GM21515 (cell line): ENCODE data around the gene TMEM128.
A peak's percentile ranks its signal among the peaks of the same experiment; 100 is the strongest.

Source experiments
- ATAC-seq: cut with Tn5 transposase; IDR thresholded peaks from one replicate; pipeline ENCODE4 v1.9.1; 2021; ENCODE audit not compliant: unreplicated experiment

The TMEM128 gene, protein sequence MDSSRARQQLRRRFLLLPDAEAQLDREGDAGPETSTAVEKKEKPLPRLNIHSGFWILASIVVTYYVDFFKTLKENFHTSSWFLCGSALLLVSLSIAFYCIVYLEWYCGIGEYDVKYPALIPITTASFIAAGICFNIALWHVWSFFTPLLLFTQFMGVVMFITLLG

GRCh38 chr4:4248029-4248884, at the start of gene TMEM128:
TMEM128 (minus strand) TSS chr4:4248223; CDS start chr4:4248202, 21 bp downstream.
- peak; percentile 96 for ATAC-seq

DNA sequence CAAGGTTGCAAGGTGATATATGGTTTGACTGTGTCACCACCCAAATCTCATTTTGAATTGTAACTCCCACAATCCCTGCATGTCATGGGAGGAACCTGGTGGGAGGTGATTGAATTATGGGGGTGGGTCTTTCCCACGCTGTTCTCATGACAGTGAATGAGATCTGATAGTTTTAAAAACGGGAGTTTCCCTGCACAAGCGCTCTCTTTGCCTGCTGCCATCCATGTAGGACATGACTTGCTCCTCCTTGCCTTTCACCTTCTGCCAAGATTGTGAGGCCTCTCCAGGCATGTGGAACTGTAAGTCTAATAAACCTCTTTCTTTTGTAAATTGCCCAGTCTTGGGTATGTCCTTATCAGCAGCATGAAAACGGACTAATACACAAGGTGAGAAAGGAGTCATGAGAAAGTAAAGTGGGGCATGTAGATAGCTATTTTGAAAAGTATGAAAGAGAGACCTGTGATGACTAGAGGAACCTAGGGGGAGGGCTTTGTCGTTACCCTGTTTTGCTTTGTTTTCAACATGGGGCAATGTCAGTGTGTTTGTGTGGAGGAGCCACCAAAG, 48.3 kb upstream of the TMEM128 start:
- no peak for ATAC-seq

- no peak for ATAC-seq
Measured at GRCh38 chr4:4293279-4293678, 45.3 kb upstream of the TMEM128 start.

DNA sequence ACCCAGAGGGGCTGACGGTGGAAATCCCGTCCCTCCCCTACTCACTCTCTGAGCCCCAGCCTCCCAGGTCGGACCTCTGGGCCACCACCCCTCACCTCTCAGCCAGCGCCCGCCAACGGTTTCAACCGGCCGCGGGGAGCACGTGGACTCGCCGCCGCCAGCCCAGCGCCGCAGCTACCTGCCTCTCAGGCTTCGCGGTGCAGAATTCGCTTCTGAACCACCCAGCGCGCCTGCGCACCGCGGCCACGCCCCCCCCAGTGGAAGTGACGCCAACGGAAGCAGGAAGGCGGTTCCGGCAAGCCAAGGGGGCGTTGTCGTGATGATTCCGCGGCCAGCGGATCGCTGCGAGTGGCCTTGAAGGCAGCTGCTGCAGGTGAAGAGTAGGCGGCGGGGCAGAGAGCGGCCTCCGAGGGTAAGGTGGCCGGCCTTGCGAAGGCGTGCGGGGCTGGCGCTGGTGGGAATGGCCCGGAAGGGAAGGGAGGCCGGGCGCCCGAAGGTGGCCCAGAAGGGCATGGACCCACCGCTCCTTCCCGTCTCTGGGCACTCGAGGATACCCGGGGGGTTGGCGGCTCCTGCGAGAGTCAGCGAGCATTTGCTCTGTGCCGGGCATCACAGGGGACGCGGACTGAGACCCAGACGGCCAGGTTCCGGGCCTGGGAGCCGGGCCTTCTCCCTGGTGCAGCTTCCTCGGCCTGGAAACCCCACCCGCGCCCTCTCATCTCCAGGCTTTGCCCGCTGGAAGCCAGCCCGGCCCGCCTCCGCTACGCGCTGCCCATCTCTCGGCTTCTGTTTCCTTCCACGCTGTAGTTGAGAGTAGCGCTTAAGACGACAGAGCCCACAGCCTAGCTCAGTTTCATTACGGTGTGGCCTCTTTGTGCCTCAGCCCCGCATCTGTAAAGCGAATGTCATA, 42.2 kb upstream of the TMEM128 start, which contains the start of the genes LYAR and ZBTB49:
TSS of gene LYAR (minus strand) at position 214 of the 910 bp plus-strand sequence. CDS start 6,412 bp downstream, outside the sequence.
TSS of gene ZBTB49 (plus strand) at position 311 of the 910 bp plus-strand sequence. CDS start 9,695 bp downstream, outside the sequence.
- peak; percentile 78 for ATAC-seq

DNA sequence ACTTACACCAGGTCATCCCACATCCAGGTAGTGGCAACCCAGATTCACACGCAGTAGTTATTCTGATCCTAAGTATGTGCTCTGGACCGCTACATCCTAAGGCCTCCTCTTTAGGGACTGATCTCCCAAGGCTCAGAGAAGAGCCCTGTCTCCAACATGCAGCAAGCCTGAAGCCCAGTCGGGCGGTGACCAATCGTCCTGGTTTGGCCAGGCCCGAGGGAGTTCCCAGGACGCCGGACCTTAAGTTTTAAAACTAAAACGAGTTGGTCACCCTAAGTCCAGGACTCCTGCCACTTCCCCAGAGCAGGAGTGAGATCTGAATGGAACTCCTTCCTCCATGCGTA, 41.5 kb upstream of the TMEM128 start:
- peak; percentile 21 for ATAC-seq

- ATAC-seq: no peak
Measured at GRCh38 chr4:4289055-4289454, 41.0 kb upstream of the TMEM128 start.

DNA sequence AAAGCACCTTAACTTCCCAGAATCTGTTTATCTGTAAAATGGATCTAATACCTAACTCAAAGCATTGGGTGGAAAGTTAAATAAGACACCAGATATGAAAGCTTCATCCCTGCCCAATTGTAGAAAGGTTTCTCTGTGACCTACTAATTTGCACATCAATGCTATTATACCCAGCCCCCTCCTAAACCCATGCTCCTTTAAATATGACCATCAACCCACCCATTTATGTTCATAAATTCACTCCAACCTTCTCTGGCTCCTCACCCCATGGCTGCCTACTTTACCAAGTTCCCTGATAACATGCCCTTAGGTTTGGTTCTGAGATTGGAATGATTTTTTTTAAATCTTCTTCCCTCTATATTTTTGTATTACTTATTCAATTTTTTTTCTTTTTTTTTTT, 40.1 kb upstream of the TMEM128 start:
- no peak for ATAC-seq

DNA sequence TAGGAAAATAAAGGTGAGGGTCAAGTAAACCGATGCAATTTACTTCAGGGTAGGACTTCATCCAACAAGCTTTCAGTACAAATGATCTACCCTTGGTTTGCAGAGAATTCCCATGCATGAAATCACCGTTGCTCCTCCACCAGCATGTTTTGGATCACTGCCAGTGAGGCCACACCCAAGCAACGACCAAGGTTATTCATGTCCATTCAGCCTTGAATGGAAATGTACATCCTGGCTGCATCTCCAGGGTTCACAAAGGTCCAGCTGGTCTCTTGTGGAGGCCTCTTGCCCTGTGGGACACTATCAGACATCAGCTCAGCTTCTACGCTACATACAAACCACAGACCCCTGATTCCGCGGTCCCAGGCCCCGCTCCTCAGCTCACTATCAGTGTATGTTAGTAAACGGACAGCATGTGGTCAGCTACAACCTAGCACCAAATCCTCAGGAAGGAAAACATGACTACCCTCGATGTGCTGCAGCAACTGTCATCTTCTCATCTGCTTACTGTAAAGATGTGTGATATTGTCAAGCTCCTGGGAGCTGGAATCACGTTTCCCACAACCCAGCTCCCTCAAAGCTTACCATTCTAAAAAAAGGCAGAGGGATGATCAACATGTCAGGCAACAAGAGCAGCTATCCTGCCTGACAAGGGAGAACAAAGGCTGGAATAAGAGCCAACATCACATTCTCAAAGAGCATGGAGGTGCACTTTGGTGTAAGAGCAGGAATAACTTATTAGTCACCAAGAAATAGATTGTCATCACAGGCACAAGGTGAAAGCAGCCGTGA, 37.0 kb upstream of the TMEM128 start:
- ATAC-seq: no peak

DNA sequence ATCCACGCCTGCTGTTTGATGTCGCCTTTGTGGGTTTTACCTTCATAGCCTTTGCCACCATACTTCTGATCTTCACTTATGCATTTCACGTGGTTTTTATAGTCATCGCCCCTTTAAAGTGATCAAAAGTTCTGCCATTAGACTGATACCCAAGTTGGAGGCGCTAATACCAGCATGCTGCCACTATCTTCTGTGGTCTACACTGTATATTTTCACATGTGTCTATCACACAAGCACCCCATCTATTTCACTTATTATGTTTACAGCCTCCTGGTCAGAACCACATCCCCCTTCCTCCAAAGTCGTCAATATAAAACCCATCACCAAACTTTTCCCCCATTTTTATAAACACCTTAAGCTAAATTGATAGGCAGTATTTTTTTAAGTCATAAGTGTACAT, 33.8 kb upstream of the TMEM128 start:
- ATAC-seq: no peak

DNA sequence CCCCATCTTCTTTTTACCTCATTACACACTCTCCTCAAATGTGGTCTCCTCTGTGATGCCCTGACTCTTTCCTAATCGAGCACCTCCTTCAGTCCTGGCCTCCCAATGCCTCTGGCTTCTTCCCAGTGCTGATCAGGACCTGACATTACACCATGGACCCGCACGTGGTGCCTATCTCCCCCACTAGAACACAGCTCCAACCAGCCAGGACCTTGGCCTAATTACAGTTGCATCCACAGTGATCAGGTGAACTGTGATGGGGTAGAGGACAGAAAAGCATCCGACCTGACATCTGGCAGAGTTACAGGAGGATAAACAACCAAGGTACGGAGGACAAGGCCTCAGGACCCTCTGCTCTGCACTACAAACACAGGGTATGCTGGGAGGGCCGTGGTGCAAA, 29.5 kb upstream of the TMEM128 start:
- ATAC-seq: no peak

- ATAC-seq: no peak
Measured at GRCh38 chr4:4274226-4274625, 26.2 kb upstream of the TMEM128 start.

GRCh38 chr4:4271912-4272311, 23.9 kb upstream of the TMEM128 start:
- no peak for ATAC-seq

DNA sequence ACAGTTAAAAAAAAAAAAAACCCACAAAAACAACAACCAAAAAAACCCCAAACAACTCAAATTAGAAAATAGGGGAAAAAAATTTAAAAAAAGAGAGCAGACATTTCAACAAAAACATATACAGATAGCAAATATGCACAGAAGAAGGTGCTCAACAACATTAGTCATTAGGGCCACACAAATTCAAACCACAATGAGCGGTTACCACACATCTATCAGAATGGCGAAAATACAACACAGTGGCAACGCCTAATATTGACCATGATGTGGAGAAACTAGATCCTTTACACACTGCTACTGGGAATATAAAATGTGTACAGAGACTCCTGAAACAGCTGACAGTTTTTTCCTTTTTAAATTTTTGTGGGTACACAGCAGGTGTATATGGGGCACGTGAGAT, 22.5 kb upstream of the TMEM128 start:
- no peak for ATAC-seq

GRCh38 chr4:4269856-4270255, 21.8 kb upstream of the TMEM128 start:
- ATAC-seq: no peak

DNA sequence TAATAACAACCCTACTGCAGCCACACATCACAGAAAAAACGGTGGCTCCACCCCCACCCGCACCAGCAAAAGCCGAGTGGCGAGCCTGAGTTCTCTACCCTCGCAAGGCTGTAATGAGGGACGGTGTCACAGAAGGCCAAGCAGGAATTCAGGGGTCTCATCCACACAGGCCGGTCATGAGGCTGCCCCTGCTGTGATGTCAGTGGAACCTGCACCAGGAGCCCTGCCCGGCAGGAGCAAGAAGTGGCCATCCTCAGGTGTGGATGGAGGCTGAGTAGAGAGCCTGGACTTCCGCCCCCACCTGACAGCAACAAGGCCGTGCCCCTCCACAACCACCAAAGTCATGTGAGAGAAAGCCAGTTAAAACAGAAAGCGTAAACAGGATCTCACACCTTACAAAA, 21.3 kb upstream of the TMEM128 start:
- ATAC-seq: no peak

- ATAC-seq: no peak
Measured at GRCh38 chr4:4268776-4269175, 20.8 kb upstream of the TMEM128 start.

DNA sequence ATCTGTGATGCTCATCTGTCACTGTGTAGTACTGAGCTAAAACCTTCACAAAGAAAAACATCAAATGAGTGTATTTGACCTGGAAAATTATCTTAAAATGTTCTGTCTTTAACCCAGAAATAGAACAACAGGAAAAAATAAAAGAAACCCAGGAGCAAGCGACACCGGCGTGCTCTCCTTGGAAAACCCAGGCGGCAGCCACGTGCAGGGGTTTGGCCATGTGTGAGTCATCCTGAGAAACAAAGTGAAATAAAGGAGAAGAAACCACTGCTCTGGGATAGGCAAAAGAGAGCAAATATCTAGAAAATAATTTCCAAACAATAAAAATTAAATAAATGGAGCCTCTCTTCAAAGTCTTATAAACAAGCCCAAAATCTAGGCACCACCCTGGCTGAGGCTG, 20.0 kb upstream of the TMEM128 start:
- ATAC-seq: no peak

DNA sequence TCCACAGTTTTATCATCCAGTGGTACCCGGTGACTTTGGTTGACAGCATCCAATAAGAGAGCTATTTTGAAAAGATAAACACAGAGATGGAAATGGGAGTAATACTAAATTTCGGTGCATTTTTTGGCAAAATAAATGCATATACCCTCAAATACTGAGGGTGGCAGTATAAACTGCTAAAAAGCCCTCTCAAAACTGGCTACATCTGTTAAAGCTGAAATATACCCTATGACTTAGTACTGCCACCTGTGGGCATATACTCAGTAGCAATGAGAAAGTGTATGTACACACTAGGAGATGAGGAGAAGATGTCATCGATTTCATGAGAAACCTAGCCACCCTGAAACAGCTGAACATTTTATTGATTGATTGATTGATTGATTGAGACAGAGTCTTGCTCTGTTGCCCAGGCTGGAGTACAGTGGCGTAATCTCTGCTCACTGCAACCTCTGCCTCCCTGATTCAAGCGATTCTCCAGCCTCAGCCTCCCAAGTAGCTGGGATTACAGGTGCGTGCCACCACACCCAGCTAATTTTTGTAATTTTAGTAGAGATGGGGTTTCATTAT, 12.2 kb upstream of the TMEM128 start:
- ATAC-seq: peak; percentile 49

DNA sequence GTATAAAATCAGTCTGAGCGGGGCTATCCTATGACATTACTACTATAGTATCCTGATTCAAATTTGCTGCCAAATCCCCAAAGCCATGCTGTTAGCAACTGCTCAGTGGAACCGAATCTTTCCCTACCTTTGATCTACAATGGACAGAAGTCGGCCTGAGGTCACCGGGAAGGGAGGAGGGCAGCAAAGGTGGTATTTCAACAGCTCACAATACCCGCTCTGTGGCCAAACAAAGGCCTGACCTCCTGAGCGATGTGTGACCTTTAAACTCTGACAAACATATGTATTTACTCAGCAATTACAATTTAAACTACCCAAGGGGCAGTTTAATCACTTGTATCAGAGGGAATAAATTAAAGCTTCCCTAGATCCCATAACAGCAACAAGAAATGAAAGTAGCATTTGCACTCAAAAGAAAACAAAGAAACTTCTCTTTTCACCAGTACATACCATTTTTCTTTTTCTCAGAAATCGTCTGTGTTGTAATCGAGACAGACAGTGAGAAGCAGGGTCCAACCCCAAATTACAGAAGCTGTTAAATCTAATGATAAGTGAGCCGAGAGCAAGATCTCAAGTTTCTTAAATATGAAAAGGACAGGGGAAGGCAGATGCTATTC, 11.6 kb upstream of the TMEM128 start:
- no peak for ATAC-seq
